Measurements from ENCODE around the gene ABHD17C.
"Not testable (repeated sequence)": the region's sequence is repeated elsewhere in the genome, so short reads cannot be mapped to it uniquely, and the experiment has no call there.

ABHD17C gene

DNA sequence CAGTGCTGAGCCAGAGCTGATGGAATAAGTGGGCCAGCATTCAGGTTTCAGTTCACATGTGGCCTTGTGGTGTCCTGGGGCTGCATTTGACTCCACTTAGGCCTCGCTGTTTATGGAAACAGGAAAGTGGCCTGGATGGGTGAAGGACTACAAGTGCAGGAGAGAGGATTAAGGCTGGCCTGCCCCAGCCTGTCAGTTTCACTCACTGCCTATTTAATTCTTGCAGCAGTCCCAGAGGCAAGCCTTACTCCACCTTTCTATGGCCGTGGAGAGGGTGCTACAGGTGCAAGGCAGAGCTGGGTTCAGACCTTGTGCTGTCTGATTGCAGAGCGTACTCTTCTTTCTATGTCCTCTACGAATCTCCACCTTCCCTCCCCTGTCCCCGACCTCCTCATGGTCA, 37.7 kb downstream of the ABHD17C start:
- no peak for DNase-seq

GRCh38 chr15:80733460-80733859, 38.4 kb downstream of the ABHD17C start:
- DNase-seq: no peak

GRCh38 chr15:80735344-80735743, 40.2 kb downstream of the ABHD17C start:
- DNase-seq: no peak

GRCh38 chr15:80736560-80736959, 41.5 kb downstream of the ABHD17C start:
- no peak for DNase-seq

DNA sequence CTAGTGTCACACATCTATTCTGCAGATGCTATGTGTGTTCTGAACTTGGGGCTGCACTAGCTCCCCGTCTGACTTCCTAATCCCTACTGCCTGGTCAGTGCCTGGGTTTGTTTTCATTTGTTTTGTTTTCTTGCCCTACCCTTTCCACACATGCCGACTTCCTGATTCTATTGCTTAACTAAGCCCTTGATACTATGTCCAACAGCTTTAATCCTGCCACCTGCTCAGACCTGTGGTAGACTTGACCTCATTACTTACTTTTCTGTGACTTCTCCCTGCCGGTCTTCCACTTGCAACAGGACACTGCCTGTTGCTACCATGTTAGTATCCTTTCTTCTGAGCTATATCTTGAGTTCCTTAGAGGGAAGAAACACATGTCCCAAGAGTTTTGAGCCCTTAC, 44.8 kb downstream of the ABHD17C start:
- no peak for DNase-seq

DNA sequence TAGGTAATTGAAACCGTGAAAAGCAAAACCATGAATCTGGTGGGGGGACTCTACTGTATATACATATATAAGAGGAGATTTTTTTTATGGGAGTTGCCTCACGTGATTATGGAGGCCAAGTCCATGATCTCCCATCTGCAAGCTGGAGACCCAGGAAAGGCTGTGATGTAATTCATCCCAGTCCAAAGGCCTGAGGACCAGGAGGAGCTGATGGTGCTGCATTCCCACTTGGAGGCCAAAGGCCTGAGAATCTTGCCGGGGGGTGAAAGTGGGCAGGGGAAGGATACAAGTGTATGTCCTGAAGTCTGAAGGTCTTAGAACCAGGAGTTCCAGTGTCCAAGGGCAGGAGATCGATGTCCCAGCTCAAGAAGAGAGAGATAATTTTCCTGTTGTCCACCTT, 47.0 kb downstream of the ABHD17C start:
- no peak for DNase-seq

GRCh38 chr15:80743189-80743833, 48.2 kb downstream of the ABHD17C start:
- DNase-seq: no peak

GRCh38 chr15:80744415-80744814, 49.3 kb downstream of the ABHD17C start:
- no peak for DNase-seq

- no peak for DNase-seq
These were observed 49.7 kb downstream of the ABHD17C start for GRCh38 chr15:80744826-80745225.

- DNase-seq: no peak
These were observed 50.8 kb downstream of the ABHD17C start for GRCh38 chr15:80745888-80746287.

GRCh38 chr15:80747317-80748053, 52.4 kb downstream of the ABHD17C start:
- DNase-seq: no peak

GRCh38 chr15:80749589-80749988, 54.5 kb downstream of the ABHD17C start:
- DNase-seq: no peak

GRCh38 chr15:80750575-80750974, 55.5 kb downstream of the ABHD17C start:
- no peak for DNase-seq

GRCh38 chr15:80752204-80752603, 57.1 kb downstream of the ABHD17C start:
- DNase-seq: no peak

DNA sequence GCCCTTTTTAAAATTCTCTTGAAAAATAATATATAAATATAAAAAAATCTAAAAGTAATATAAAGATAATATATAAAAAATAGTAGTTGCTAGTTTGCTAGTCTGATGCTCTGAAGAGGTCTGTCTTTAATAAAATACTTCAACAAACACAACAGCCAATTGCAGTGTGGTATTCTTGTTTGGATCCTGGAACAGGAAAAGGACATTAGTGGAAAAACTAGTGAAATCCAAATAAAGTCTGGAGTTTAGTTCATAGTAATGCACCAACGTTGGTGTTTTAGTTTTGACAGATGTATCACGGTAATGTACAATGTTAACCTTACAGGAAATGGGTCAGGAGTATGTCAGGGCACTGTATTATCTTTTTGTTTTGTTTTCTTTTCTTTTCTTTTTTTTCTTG, 58.1 kb downstream of the ABHD17C start:
- no peak for DNase-seq

GRCh38 chr15:80754014-80754413, 58.9 kb downstream of the ABHD17C start:
- DNase-seq: no peak

GRCh38 chr15:80755885-80756284, 60.8 kb downstream of the ABHD17C start:
- DNase-seq: no peak

DNA sequence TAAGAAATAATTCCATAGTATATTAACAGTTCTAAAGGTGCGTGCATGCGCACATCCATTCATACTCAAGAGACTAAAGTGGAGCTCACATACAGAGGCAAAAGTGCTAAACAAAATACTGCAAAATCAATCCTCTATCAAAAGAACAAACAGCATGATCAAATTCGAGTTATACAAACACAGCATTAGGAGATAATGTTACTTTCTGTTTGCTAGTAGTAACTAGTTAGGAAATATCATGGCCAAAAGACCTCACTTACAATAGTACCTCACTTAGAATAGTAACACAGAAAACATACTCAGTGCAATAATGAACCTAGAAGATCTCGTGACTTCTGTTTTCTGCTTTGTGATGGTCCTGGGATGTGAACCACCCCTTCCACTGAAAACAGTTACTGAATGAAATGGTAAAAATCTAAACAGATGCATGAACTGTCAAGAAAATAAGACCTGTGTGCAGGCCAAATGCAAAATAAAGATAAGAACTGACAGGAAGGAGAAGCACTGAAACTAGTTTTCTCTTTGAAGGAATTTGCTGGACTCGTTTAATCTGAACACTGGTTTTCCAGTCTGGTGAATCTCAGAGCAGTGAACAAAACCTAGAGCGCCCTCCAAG, 63.1 kb downstream of the ABHD17C start:
- DNase-seq: no peak

- no peak for DNase-seq
These were observed 65.8 kb downstream of the ABHD17C start for GRCh38 chr15:80760960-80761359.

DNA sequence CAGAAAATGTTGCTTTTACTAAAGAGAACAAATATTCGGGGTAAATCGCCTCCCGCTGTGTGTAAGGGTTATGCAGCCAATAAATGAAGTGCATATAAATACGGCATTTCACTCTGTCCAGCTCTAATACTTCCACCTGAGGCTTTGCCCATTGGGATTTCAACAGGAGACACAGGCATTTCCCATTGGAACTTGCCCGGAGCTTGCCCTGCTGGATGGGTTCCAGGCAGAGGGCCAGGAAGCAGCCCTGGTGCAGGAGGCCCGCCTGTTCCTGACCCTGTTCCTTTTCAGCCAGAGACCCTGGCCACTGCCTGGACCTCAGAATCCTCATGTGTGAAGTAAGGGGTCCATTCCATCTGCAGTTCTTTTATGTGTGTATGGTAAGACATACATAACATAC, 66.6 kb downstream of the ABHD17C start:
- DNase-seq: no peak

GRCh38 chr15:80763235-80763634, 68.1 kb downstream of the ABHD17C start:
- DNase-seq: not testable (repeated sequence)

DNA sequence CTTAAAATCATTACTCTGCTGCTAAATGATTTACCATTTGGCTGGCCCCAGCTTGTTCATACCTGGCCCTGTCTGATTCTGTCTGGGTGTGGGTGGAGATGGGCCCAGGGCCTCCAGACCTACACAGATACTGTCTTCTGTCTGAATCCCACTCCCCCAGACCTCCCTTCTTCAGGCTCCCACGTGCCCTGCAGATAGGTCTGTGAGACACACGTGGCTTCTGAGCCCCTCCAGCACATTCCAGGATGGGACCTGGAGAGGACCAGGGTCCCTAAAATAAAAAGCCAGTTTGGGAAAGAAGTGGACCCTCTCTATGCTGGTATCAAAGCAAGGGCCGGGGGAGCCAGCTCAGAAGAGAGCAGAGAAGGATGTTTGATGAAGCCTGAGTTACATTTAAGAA, 69.4 kb downstream of the ABHD17C start:
- no peak for DNase-seq

- DNase-seq: no peak
These were observed 71.2 kb downstream of the ABHD17C start for GRCh38 chr15:80766275-80766674.

DNA sequence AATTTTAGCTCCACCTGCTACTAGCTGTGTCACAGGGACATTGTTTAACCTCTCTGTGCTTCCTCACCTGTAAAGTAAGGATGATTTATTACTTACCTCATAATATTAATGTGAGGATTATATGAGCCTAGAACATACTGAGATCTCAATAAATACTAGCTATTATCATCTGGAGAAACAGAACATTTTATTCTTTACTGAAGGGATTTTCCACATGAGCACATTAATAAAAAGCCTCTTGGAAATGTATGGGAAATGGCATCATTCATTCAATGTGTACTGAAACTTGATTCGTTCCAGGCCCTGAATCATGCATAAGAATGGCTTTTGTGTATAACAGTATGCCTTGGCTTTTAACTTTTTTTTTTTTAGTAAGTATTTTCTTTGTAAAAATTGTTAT, 73.0 kb downstream of the ABHD17C start:
- DNase-seq: no peak
